ENCODE measurements around the gene DNAH3.

- TF ChIP-seq CTCF (IDR thresholded peaks at IDR 0.05; ENCODE audit: low read length) (no peak), EZH2 (IDR thresholded peaks at IDR 0.05; ENCODE audit: borderline replicate concordance, low read length) (no peak)
Observed at GRCh38 chr16:21186326-21186691, 35.7 kb upstream of the DNAH3 start.

Data from OCI-LY1 (cell line).